ENCODE data around the gene PLA2G2C.

PLA2G2C gene

GRCh38 chr1:20210736-20211460, 24.6 kb upstream of the PLA2G2C start:
- ATAC-seq: no peak
- no peak for TF ChIP-seq ARNTL (CRISPR knock-in tag; IDR thresholded peaks at IDR 0.05; ENCODE audit: borderline replicate concordance, low read depth)
- TF ChIP-seq ZNF8 (CRISPR knock-in tag; IDR thresholded peaks at IDR 0.05): no peak
- no peak for TF ChIP-seq ISL1 (CRISPR knock-in tag; IDR thresholded peaks at IDR 0.05)
- TF ChIP-seq ESRRG (CRISPR knock-in tag; IDR thresholded peaks at IDR 0.05): no peak
- TF ChIP-seq SNAI2 (CRISPR knock-in tag; IDR thresholded peaks at IDR 0.05): no peak
- TF ChIP-seq ZFP3 (CRISPR knock-in tag; IDR thresholded peaks at IDR 0.05): no peak
- TF ChIP-seq TOX (CRISPR knock-in tag; IDR thresholded peaks at IDR 0.05; ENCODE audit: borderline replicate concordance): no peak
- TF ChIP-seq ZNF70 (CRISPR knock-in tag; IDR thresholded peaks at IDR 0.05): no peak
- no peak for TF ChIP-seq OSR1 (CRISPR knock-in tag; IDR thresholded peaks at IDR 0.05)
- no peak for TF ChIP-seq POU6F1 (CRISPR knock-in tag; IDR thresholded peaks at IDR 0.05; ENCODE audit: borderline replicate concordance, low read depth)
- TF ChIP-seq CSDC2 (CRISPR knock-in tag; IDR thresholded peaks at IDR 0.05): no peak
- TF ChIP-seq ZC3H10 (CRISPR knock-in tag; IDR thresholded peaks at IDR 0.05): no peak
- TF ChIP-seq ZNF565 (CRISPR knock-in tag; conservative IDR thresholded peaks at IDR 0.05; ENCODE audit: low read depth): no peak
- no peak for TF ChIP-seq ZFP30 (CRISPR knock-in tag; IDR thresholded peaks at IDR 0.05)
- TF ChIP-seq CSRNP3 (CRISPR knock-in tag; IDR thresholded peaks at IDR 0.05): no peak
- no peak for TF ChIP-seq PPARA (CRISPR knock-in tag; IDR thresholded peaks at IDR 0.05; ENCODE audit: borderline replicate concordance)
- no peak for TF ChIP-seq BACH2 (CRISPR knock-in tag; IDR thresholded peaks at IDR 0.05; ENCODE audit: borderline replicate concordance)

GRCh38 chr1:20209471-20209870, 23.2 kb upstream of the PLA2G2C start:
- no peak for ATAC-seq
- TF ChIP-seq PATZ1 (CRISPR knock-in tag; IDR thresholded peaks at IDR 0.05; ENCODE audit: borderline replicate concordance) (no peak), PPARA (CRISPR knock-in tag; IDR thresholded peaks at IDR 0.05; ENCODE audit: borderline replicate concordance) (no peak), ZFP3 (CRISPR knock-in tag; IDR thresholded peaks at IDR 0.05) (no peak), ZFP30 (CRISPR knock-in tag; IDR thresholded peaks at IDR 0.05) (no peak), CSRNP3 (CRISPR knock-in tag; IDR thresholded peaks at IDR 0.05) (no peak), BACH2 (CRISPR knock-in tag; IDR thresholded peaks at IDR 0.05; ENCODE audit: borderline replicate concordance) (no peak), ESRRG (CRISPR knock-in tag; IDR thresholded peaks at IDR 0.05) (no peak), ZC3H10 (CRISPR knock-in tag; IDR thresholded peaks at IDR 0.05) (no peak), ARNTL (CRISPR knock-in tag; IDR thresholded peaks at IDR 0.05; ENCODE audit: borderline replicate concordance, low read depth) (no peak), RARB (CRISPR knock-in tag; IDR thresholded peaks at IDR 0.05) (no peak), TCF4 (CRISPR knock-in tag; IDR thresholded peaks at IDR 0.05; ENCODE audit: borderline replicate concordance) (no peak), OSR1 (CRISPR knock-in tag; IDR thresholded peaks at IDR 0.05) (no peak), ZNF8 (CRISPR knock-in tag; IDR thresholded peaks at IDR 0.05) (no peak), ZNF70 (CRISPR knock-in tag; IDR thresholded peaks at IDR 0.05) (no peak), ZNF565 (CRISPR knock-in tag; conservative IDR thresholded peaks at IDR 0.05; ENCODE audit: low read depth) (no peak), SNAI2 (CRISPR knock-in tag; IDR thresholded peaks at IDR 0.05) (no peak)

- no peak for ATAC-seq
- TF ChIP-seq POU6F1 (CRISPR knock-in tag; IDR thresholded peaks at IDR 0.05; ENCODE audit: borderline replicate concordance, low read depth) (no peak), ZC3H10 (CRISPR knock-in tag; IDR thresholded peaks at IDR 0.05) (no peak), PPARA (CRISPR knock-in tag; IDR thresholded peaks at IDR 0.05; ENCODE audit: borderline replicate concordance) (no peak)
Observed at GRCh38 chr1:20207546-20207945, 21.2 kb upstream of the PLA2G2C start.
